Measurements from ENCODE around the gene PIK3R1. TPM values are rescaled to one million over a fixed set of nuclear protein-coding genes. Genes with fewer than 3 reads are reported as not detected.

Gene PIK3R1
- total RNA-seq, 2 donors from 2014 or later = 29.8 to 30.2 TPM

GRCh38 chr5:68217528-68217927, 2.0 kb downstream of the PIK3R1 start:
- Histone ChIP-seq H3K9me3 (ENCODE audit: control insufficient read depth, low read length) (peaks cover 20% of the 10 kb centered on the region), H3K4me1 (ENCODE audit: control insufficient read depth, insufficient read depth, low read length) (peaks cover 8% of the 10 kb centered on the region), H3K4me3 (ENCODE audit: low read length) (peak overlapping the region; percentile 98), H3K9ac (ENCODE audit: extremely low read depth, low read length, poor library complexity, severe bottlenecking) (peak overlapping the region; percentile 64), H3K27ac (ENCODE audit: low read depth, low read length) (no peak overlapping the region), H3K27me3 (ENCODE audit: control insufficient read depth, insufficient read depth, low read length, poor library complexity, severe bottlenecking) (no peaks in the 10 kb centered on the region), H3K36me3 (ENCODE audit: control insufficient read depth, insufficient read depth, low read length) (no peaks in the 10 kb centered on the region)
- H3K36me3 Mint-ChIP-seq (ENCODE audit: low read depth) = peaks cover 4% of the 10 kb centered on the region
- H3K4me1 Mint-ChIP-seq = peaks cover 29% of the 10 kb centered on the region
- 54% methylated on average over 5 of the region's 5 CpGs; no CpG with 5 or more reads in 1 of the 2 experiments for WGBS, 2 experiments (ENCODE audit: insufficient coverage in 1 of 2, insufficient read length in 1 of 2)
- peaks cover 9% of the 10 kb centered on the region for H3K27me3 Mint-ChIP-seq (ENCODE audit: insufficient read depth)
- H3K9me3 Mint-ChIP-seq = peaks cover 10% of the 10 kb centered on the region
- no peak for TF ChIP-seq CTCF (conservative IDR thresholded peaks at IDR 0.05)
- DNase-seq = no peak
- peak overlapping the region; percentile 70 for H3K4me3 Mint-ChIP-seq
- H3K27ac Mint-ChIP-seq = no peak overlapping the region

GRCh38 chr5:68219161-68219816, 3.7 kb downstream of the PIK3R1 start:
- no peak for TF ChIP-seq CTCF (conservative IDR thresholded peaks at IDR 0.05)
- 71 to 95% methylated on average over 1 to 3 of the region's 3 CpGs for WGBS, 2 experiments (ENCODE audit: insufficient coverage in 1 of 2, insufficient read length in 1 of 2)
- Histone ChIP-seq H3K27me3 (ENCODE audit: control insufficient read depth, insufficient read depth, low read length, poor library complexity, severe bottlenecking) (no peaks in the 10 kb centered on the region), H3K9me3 (ENCODE audit: control insufficient read depth, low read length) (peaks cover 20% of the 10 kb centered on the region), H3K36me3 (ENCODE audit: control insufficient read depth, insufficient read depth, low read length) (no peaks in the 10 kb centered on the region), H3K4me3 (ENCODE audit: low read length) (peak overlapping the region; percentile 33), H3K4me1 (ENCODE audit: control insufficient read depth, insufficient read depth, low read length) (peaks cover 3% of the 10 kb centered on the region), H3K9ac (ENCODE audit: extremely low read depth, low read length, poor library complexity, severe bottlenecking) (no peak overlapping the region), H3K27ac (ENCODE audit: low read depth, low read length) (no peak overlapping the region)
- H3K36me3 Mint-ChIP-seq (ENCODE audit: low read depth) = peaks cover 4% of the 10 kb centered on the region
- DNase-seq = no peak
- H3K9me3 Mint-ChIP-seq = peaks cover 10% of the 10 kb centered on the region
- H3K27me3 Mint-ChIP-seq (ENCODE audit: insufficient read depth) = peaks cover 5% of the 10 kb centered on the region
- no peak overlapping the region for H3K27ac Mint-ChIP-seq
- H3K4me3 Mint-ChIP-seq = no peak overlapping the region
- H3K4me1 Mint-ChIP-seq = peaks cover 25% of the 10 kb centered on the region

GRCh38 chr5:68220260-68220659, 4.7 kb downstream of the PIK3R1 start:
- Mint-ChIP-seq H3K4me3 (no peak overlapping the region), H3K36me3 (ENCODE audit: low read depth) (peaks cover 4% of the 10 kb centered on the region), H3K9me3 (peaks cover 10% of the 10 kb centered on the region), H3K4me1 (peaks cover 30% of the 10 kb centered on the region), H3K27ac (no peak overlapping the region), H3K27me3 (ENCODE audit: insufficient read depth) (peaks cover 5% of the 10 kb centered on the region)
- H3K27me3 ChIP-seq (ENCODE audit: control insufficient read depth, insufficient read depth, low read length, poor library complexity, severe bottlenecking) = no peaks in the 10 kb centered on the region
- H3K36me3 ChIP-seq (ENCODE audit: control insufficient read depth, insufficient read depth, low read length) = no peaks in the 10 kb centered on the region
- peaks cover 20% of the 10 kb centered on the region for H3K9me3 ChIP-seq (ENCODE audit: control insufficient read depth, low read length)
- no peak overlapping the region for H3K9ac ChIP-seq (ENCODE audit: extremely low read depth, low read length, poor library complexity, severe bottlenecking)
- no peak overlapping the region for H3K27ac ChIP-seq (ENCODE audit: low read depth, low read length)
- TF ChIP-seq CTCF (conservative IDR thresholded peaks at IDR 0.05) = no peak
- DNase-seq = no peak
- 96 to 98% methylated on average over 6 to 7 of the region's 7 CpGs for WGBS, 2 experiments (ENCODE audit: insufficient coverage in 1 of 2, insufficient read length in 1 of 2)
- H3K4me1 ChIP-seq (ENCODE audit: control insufficient read depth, insufficient read depth, low read length) = peaks cover 2% of the 10 kb centered on the region
- peak overlapping the region; percentile 12 for H3K4me3 ChIP-seq (ENCODE audit: low read length)
